CMK (cell line): ENCODE results near the gene CSNK1A1.
"Not testable (repeated sequence)": the region's sequence is repeated elsewhere in the genome, so short reads cannot be mapped to it uniquely, and the experiment has no call there.

Experiments used
- DNase-seq: peaks from one replicate; pipeline ENCODE4 v3.0.0-alpha.2; 2010; ENCODE audit warnings: low read depth

Gene CSNK1A1

GRCh38 chr5:149528281-149529060, 22.8 kb downstream of the CSNK1A1 start:
- DNase-seq: no peak

- DNase-seq: no peak
These were observed 24.2 kb downstream of the CSNK1A1 start for GRCh38 chr5:149526845-149527590.

- no peak for DNase-seq
These were observed 29.2 kb downstream of the CSNK1A1 start for GRCh38 chr5:149521739-149522685.

GRCh38 chr5:149519601-149520000, 31.6 kb downstream of the CSNK1A1 start:
- DNase-seq: no peak

GRCh38 chr5:149518620-149519019, 32.6 kb downstream of the CSNK1A1 start:
- no peak for DNase-seq

GRCh38 chr5:149517461-149518122, 33.6 kb downstream of the CSNK1A1 start:
- DNase-seq: no peak

- DNase-seq: no peak
These were observed 36.7 kb downstream of the CSNK1A1 start for GRCh38 chr5:149514512-149514911.

GRCh38 chr5:149513372-149513947, 37.8 kb downstream of the CSNK1A1 start:
- not testable (repeated sequence) for DNase-seq

- DNase-seq: no peak
These were observed 41.1 kb downstream of the CSNK1A1 start for GRCh38 chr5:149510136-149510535.

GRCh38 chr5:149504677-149505076, 46.6 kb downstream of the CSNK1A1 start:
- DNase-seq: no peak

GRCh38 chr5:149503006-149503405, 48.2 kb downstream of the CSNK1A1 start:
- no peak for DNase-seq

GRCh38 chr5:149500922-149501582, 50.2 kb downstream of the CSNK1A1 start:
- no peak for DNase-seq

GRCh38 chr5:149498724-149499336, 52.4 kb downstream of the CSNK1A1 start:
- no peak for DNase-seq

GRCh38 chr5:149497357-149497756, 53.9 kb downstream of the CSNK1A1 start:
- DNase-seq: no peak

- DNase-seq: no peak
These were observed 54.3 kb downstream of the CSNK1A1 start for GRCh38 chr5:149496917-149497316.

GRCh38 chr5:149496166-149496565, 55.1 kb downstream of the CSNK1A1 start:
- no peak for DNase-seq

- DNase-seq: no peak
These were observed 55.6 kb downstream of the CSNK1A1 start for GRCh38 chr5:149495673-149496072.

- DNase-seq: no peak
These were observed 57.9 kb downstream of the CSNK1A1 start for GRCh38 chr5:149493316-149493715.

- no peak for DNase-seq
These were observed 58.5 kb downstream of the CSNK1A1 start for GRCh38 chr5:149492781-149493180.
